Measurements from ENCODE around the gene HSPH1.
"Not testable (repeated sequence)": the region's sequence is repeated elsewhere in the genome, so short reads cannot be mapped to it uniquely, and the experiment has no call there.

The HSPH1 gene

DNA sequence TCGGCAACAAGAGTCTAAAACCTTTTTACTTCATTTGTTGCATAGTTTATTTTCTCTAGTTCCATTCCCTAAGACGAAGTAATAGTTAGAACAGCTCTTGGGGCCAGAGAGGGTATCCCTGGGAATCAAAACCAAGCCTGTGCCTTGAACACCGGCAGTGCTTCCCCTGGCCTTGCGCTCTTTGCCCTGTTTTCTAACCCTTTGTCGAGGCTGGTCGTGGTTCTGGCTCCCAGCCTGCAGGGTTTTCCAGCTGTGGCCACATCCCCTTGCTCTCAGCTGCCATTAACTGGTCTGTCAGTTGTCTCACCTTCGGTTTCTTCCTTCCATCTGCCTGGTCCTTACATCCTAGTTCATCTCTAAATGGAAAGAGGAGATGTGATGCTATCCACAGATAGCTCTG, 61.0 kb downstream of the HSPH1 start:
- no peak for DNase-seq (ENCODE audit: extremely low read depth in 1 of 2, low read depth in 1 of 2)

DNA sequence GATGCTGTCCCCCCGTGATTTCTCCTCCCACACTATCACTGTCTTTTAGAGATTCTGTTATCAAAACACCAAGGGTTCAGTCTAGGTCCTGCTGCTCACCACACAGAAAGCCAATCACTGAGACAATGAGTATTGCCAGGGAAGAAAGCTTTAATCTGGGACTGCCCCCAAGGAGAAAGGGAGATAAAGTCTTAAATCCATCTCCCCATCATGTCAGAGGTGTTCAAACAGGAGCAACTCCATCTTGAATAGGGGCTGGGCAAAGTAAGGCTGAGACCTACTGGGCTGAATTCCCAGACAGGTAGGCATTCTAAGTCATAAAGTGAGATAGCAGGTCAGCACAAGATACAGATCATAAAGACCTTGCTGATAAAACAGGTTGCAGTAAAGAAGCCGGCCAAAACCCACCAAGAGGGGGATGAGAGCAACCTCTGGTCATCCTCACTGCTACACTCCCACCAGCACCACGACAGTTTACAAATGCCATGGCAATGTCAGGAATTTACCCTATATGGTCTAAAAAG, 63.7 kb downstream of the HSPH1 start:
- DNase-seq (ENCODE audit: extremely low read depth in 1 of 2, low read depth in 1 of 2), result not testable (repeated sequence)

DNA sequence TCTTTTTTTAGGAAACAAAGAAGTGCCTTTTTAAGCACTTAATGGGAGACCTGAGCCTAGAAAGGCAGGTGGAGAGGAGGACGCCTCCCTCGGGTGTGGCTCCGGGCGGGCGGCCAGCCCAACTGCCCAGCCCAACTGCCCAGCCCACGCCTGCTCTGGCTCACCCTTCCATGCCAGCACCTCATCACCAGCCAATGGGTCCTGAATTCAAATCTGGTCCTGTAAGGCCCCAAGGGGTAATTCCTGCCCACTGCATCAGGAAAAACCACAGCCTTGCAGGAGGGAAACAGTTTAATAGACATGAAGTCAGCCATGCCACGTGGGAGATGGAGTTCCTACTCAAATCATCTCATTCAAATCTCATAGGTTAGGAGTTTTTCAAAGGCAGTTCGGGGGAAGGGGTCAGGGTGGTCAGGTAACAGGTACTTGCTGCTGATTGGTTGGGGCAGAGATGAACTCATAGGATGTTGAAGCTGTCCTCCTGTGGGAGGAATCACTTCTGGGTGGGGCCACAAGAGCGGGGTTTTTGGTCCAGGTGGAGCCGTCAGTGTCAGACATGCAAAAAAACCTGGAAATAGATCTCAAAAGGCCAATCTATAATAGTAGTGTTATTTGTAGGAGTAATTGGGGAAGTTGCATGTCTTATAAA, 64.9 kb downstream of the HSPH1 start:
- DNase-seq (ENCODE audit: extremely low read depth in 1 of 2, low read depth in 1 of 2), result no peak

DNA sequence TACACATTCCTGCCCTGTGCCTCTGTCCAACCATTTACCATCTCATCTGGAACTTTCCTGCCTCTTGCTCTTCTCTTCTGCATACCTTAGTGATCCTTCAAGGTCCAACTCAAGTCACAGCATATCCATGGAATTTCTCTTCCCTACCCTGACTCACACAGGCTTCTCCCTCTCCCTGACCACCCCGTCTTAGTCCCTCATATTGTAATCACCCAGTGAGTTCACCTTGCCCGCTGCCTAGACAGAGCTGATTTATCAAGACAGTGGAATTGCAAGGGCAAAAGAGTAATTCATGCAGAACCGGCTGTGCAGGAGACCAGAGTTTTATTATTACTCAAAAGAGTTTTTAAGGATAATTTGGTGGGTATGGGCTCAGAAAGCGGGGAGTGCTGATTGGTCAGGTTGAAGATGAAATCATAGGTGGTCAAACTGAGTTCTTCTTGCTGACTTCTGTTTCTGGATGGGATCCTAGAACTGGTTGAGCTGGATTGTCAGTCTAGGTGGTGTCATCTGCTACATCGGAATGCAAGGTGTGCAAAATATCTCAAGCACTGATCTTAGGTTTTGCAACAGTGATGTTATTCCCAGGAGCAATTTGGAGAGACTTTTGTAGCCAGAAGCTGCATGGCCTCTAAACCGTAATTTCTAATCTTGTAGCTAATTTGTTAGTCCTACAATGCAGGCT, 67.2 kb downstream of the HSPH1 start:
- DNase-seq (ENCODE audit: extremely low read depth in 1 of 2, low read depth in 1 of 2), result no peak

- no peak for DNase-seq (ENCODE audit: extremely low read depth in 1 of 2, low read depth in 1 of 2)
Observed at GRCh38 chr13:31093145-31093885, 68.4 kb downstream of the HSPH1 start.

DNA sequence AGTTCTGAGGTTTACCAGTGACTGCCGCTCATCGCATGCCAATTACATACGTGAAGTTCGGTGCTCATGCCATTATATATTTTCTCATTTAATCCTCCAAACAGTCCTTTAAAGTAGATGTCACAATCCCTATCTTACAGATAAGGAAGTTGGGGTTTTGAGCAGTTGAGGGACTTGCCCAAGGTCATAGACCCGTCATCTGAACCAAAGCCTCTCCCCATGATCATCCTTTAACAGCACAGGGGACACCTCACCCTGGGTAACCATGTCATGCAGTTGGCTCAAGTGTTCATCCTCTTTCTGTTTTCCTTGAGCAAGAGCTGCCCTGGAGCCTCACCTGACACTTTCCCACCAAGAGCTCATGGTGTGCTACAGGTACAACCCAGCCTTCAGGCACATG, 69.1 kb downstream of the HSPH1 start:
- no peak for DNase-seq (ENCODE audit: extremely low read depth in 1 of 2, low read depth in 1 of 2)

- no peak for DNase-seq (ENCODE audit: extremely low read depth in 1 of 2, low read depth in 1 of 2)
Observed at GRCh38 chr13:31090961-31091624, 70.6 kb downstream of the HSPH1 start.

- DNase-seq (ENCODE audit: extremely low read depth in 1 of 2, low read depth in 1 of 2), result no peak
Observed at GRCh38 chr13:31090096-31090495, 71.6 kb downstream of the HSPH1 start.

DNA sequence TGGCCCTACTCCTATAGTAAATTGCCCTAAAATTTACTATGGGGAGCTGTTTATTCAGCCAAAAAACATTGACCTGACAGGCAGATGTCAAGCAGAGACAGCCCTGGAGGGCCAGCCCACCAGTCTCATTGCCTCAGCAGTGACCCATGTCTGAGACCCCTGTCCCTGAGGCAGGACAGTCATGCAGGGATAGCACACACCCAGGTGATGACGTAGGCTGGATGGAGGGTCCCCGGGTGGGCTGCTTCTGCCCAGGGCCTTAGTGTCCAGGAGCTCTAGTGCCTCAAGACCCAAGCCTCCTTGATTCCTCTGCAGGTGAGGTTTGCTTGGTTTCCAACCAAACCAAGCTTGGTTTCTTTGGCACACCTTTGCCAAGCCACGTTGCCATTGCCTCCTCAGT, 72.1 kb downstream of the HSPH1 start:
- no peak for DNase-seq (ENCODE audit: extremely low read depth in 1 of 2, low read depth in 1 of 2)

GRCh38 chr13:31088826-31089420, 72.8 kb downstream of the HSPH1 start:
- no peak for DNase-seq (ENCODE audit: extremely low read depth in 1 of 2, low read depth in 1 of 2)

Data from stimulated activated CD8-positive, alpha-beta memory T cell treated with anti-CD3 and anti-CD28 coated beads, Interleukin-7, amount 100 ng/mL, for 48 hours (primary cell).